Testis (tissue), 3 donors: ENCODE data around the gene COL13A1. TPM values are rescaled to one million over a fixed set of nuclear protein-coding genes. Genes with fewer than 3 reads are reported as not detected.

ENCODE experiments used
- DNase-seq: peaks from one replicate; pipeline ENCODE4 v3.0.0-alpha.2; 2019
- H3K27ac ChIP-seq, 2 donors: fragments of 200-600 bp; sonication (generic); one replicate each; pipeline ENCODE4 v1.5.1; 2019
- H3K27me3 ChIP-seq: fragments of 200-600 bp; sonication (generic); one replicate; pipeline ENCODE4 v1.5.1; 2019
- H3K36me3 ChIP-seq: fragments of 200-600 bp; sonication (generic); one replicate; pipeline ENCODE4 v1.5.1; 2017; ENCODE audit warnings: low read depth; ENCODE audit errors: missing control alignments
- H3K4me1 ChIP-seq: fragments of 200-600 bp; sonication (generic); one replicate; pipeline ENCODE4 v1.5.1; 2019
- H3K4me3 ChIP-seq, 2 donors: fragments of 200-600 bp; sonication (generic); one replicate each; pipeline ENCODE4 v1.5.1; 2017 to 2019
- H3K9me3 ChIP-seq: fragments of 200-600 bp; sonication (generic); one replicate; pipeline ENCODE4 v1.5.1; 2017
- CTCF ChIP-seq, 3 experiments: fragments of 450-650 bp in 2 of 3; fragments of 200-600 bp in 1 of 3; sonication (generic) in 1 of 3; IDR thresholded peaks; one replicate each; pipeline ENCODE4 v1.5.1; 2016 to 2019; ENCODE audit warnings: antibody characterized with exemption in 3 of 3, mild to moderate bottlenecking in 2 of 3, moderate library complexity in 1 of 3
- POLR2A ChIP-seq: fragments of 450-650 bp; IDR thresholded peaks from one replicate; pipeline ENCODE4 v1.6.1; 2017; ENCODE audit warnings: antibody characterized with exemption, mild to moderate bottlenecking, moderate library complexity
- WGBS, 2 donors: methylation state at CpG; one replicate each; pipeline ENCODE4 v1.1.5; 2018; 5-methylcytosine and 5-hydroxymethylcytosine counted together
- intact Hi-C: fragments of 100-400 bp; cut with DNase I; formaldehyde crosslinking; loops from one replicate; pipeline ENCODE4 v1.15.1; 2023; ENCODE audit warnings: low total_unique reads
- polyA plus RNA-seq: library from polyadenylated mRNA; stranded (reverse); fragments of 350-450 nt; fragmentation: Illumina TruSeq; extraction: RNeasy Lipid Tissue Mini Kit (QIAGEN cat#74804); gene quantifications from one replicate; pipeline ENCODE4 v1.2.3, GENCODE V29; 2014; ENCODE audit warnings: low read depth, low replicate concordance; ENCODE audit not compliant: insufficient read depth
- total RNA-seq, 2 donors: library from RNA; depleted of rRNA; stranded (reverse); fragments of >200 nt; gene quantifications; one replicate each; pipeline ENCODE4 v1.2.3, GENCODE V29; 2016

Gene COL13A1
- total and polyA plus RNA-seq, 3 donors from 2014 or later = 0.94 to 2.5 (median 1.5) TPM

GRCh38 chr10:69972981-69973397 lies 171.3 kb downstream of the COL13A1 start:
- no peak overlapping the region for H3K4me3 ChIP-seq
- TF ChIP-seq POLR2A (no peak), CTCF (IDR thresholded peaks at IDR 0.05) (no peak)
- 82 to 88% methylated on average over 3 of the region's 3 CpGs for WGBS, 2 donors
- H3K27me3 ChIP-seq = no peaks in the 10 kb centered on the region
- H3K36me3 ChIP-seq = no peaks in the 10 kb centered on the region
- H3K27ac ChIP-seq = no peak overlapping the region
- H3K4me1 ChIP-seq = no peaks in the 10 kb centered on the region
- H3K9me3 ChIP-seq = no peaks in the 10 kb centered on the region
- intact Hi-C loops = no loop called here
- DNase-seq = no peak

- TF ChIP-seq CTCF (IDR thresholded peaks at IDR 0.05) = no peak
- no peak for TF ChIP-seq POLR2A
- intact Hi-C loops = no loop called here
- Histone ChIP-seq H3K27ac (no peak overlapping the region), H3K27me3 (no peaks in the 10 kb centered on the region), H3K4me1 (no peaks in the 10 kb centered on the region), H3K9me3 (no peaks in the 10 kb centered on the region), H3K36me3 (no peaks in the 10 kb centered on the region), H3K4me3 (no peak overlapping the region)
- no peak for DNase-seq
Measured at GRCh38 chr10:69973678-69974077, 172.0 kb downstream of the COL13A1 start.

GRCh38 chr10:69974551-69975155 lies 172.9 kb downstream of the COL13A1 start:
- Histone ChIP-seq H3K4me3 (no peak overlapping the region), H3K36me3 (no peaks in the 10 kb centered on the region), H3K4me1 (no peaks in the 10 kb centered on the region), H3K27ac (no peak overlapping the region), H3K9me3 (no peaks in the 10 kb centered on the region), H3K27me3 (no peaks in the 10 kb centered on the region)
- TF ChIP-seq CTCF (IDR thresholded peaks at IDR 0.05) (no peak), POLR2A (no peak)
- DNase-seq = no peak
- 48 to 50% methylated on average over 2 of the region's 2 CpGs for WGBS, 2 donors
- intact Hi-C loops = no loop called here

- no peak for DNase-seq
- intact Hi-C loops = no loop called here
- Histone ChIP-seq H3K4me1 (no peaks in the 10 kb centered on the region), H3K9me3 (no peaks in the 10 kb centered on the region), H3K36me3 (no peaks in the 10 kb centered on the region), H3K27ac (no peak overlapping the region), H3K27me3 (no peaks in the 10 kb centered on the region), H3K4me3 (no peak overlapping the region)
- TF ChIP-seq CTCF (IDR thresholded peaks at IDR 0.05) = no peak
- no peak for TF ChIP-seq POLR2A
- 40 to 53% methylated on average over 3 of the region's 3 CpGs for WGBS, 2 donors
Measured at GRCh38 chr10:69976795-69977546, 175.3 kb downstream of the COL13A1 start.

- H3K4me1 ChIP-seq = no peaks in the 10 kb centered on the region
- intact Hi-C loops = no loop called here
- DNase-seq = no peak
- no peak overlapping the region for H3K4me3 ChIP-seq
- no peaks in the 10 kb centered on the region for H3K27me3 ChIP-seq
- no peaks in the 10 kb centered on the region for H3K36me3 ChIP-seq
- TF ChIP-seq CTCF (IDR thresholded peaks at IDR 0.05) (no peak), POLR2A (no peak)
- no peak overlapping the region for H3K27ac ChIP-seq
- H3K9me3 ChIP-seq = no peaks in the 10 kb centered on the region
Measured at GRCh38 chr10:69979174-69979573, 177.5 kb downstream of the COL13A1 start.
